Heart left ventricle (tissue), 13 donors: ENCODE data around the gene ADA.

Source experiments
- POLR2A ChIP-seq, 2 donors: fragments of 450-650 bp; IDR thresholded peaks; one replicate each; pipeline ENCODE4 v1.6.1; 2017; ENCODE audit warnings: antibody characterized with exemption in 2 of 2, mild to moderate bottlenecking in 2 of 2, moderate library complexity in 2 of 2
- TF ChIP-seq, protein P1 (sequence below), 12 donors: fragments of 200-600 bp; sonication (generic) in 4 of 12; IDR thresholded peaks; one replicate each; pipeline versions ENCODE4 v1.5.0 to v1.8.0; 2018 to 2022; ENCODE audit warnings: antibody characterized with exemption in 12 of 12, mild to moderate bottlenecking in 5 of 12
- donor health status: ischemic (EF 13 %, LVEDD 7.1; RV severe dilation, severe dysfunction).
- donor health status: DM: no; HTN: yes; CAD: no.
- donor health status: DM: no; HTN: no; CAD: no.
- donor health status: ischemic (EF 25% LVEDD 6.9; RV normal size, moderate dysfunction).
- donor health status: ischemic (EF 25% LVEDD 5.7; RV mildly dilated, moderate dysfunction).
- donor health status: ischemic (EF 35%, LVEDD 5.7; RV mildly dilated, moderate dysfunction).
- donor health status: nonischemic (EF 11% LVEDD 7.7; RV severe dilation, severe dysfunction).
- donor health status: DM: yes; HTN: yes; CAD: no.
- donor health status: PGD.
- donor health status: ischemic (EF 29% LVEDD 5.4; RV normal size, mild dysfunction).
- donor health status: nonischemic (EF 23%, LVEDD 6.1; RV moderate dilation, normal function).

- TF ChIP-seq, protein P1, sequence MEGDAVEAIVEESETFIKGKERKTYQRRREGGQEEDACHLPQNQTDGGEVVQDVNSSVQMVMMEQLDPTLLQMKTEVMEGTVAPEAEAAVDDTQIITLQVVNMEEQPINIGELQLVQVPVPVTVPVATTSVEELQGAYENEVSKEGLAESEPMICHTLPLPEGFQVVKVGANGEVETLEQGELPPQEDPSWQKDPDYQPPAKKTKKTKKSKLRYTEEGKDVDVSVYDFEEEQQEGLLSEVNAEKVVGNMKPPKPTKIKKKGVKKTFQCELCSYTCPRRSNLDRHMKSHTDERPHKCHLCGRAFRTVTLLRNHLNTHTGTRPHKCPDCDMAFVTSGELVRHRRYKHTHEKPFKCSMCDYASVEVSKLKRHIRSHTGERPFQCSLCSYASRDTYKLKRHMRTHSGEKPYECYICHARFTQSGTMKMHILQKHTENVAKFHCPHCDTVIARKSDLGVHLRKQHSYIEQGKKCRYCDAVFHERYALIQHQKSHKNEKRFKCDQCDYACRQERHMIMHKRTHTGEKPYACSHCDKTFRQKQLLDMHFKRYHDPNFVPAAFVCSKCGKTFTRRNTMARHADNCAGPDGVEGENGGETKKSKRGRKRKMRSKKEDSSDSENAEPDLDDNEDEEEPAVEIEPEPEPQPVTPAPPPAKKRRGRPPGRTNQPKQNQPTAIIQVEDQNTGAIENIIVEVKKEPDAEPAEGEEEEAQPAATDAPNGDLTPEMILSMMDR (IDR thresholded peaks at IDR 0.05), result no peak
- TF ChIP-seq POLR2A (IDR thresholded peaks at IDR 0.05), result no peak
Observed at GRCh38 chr20:44641325-44641724, 10.2 kb downstream of the ADA start.
